Measurements from ENCODE around the gene GLIS1.

The GLIS1 gene

DNA sequence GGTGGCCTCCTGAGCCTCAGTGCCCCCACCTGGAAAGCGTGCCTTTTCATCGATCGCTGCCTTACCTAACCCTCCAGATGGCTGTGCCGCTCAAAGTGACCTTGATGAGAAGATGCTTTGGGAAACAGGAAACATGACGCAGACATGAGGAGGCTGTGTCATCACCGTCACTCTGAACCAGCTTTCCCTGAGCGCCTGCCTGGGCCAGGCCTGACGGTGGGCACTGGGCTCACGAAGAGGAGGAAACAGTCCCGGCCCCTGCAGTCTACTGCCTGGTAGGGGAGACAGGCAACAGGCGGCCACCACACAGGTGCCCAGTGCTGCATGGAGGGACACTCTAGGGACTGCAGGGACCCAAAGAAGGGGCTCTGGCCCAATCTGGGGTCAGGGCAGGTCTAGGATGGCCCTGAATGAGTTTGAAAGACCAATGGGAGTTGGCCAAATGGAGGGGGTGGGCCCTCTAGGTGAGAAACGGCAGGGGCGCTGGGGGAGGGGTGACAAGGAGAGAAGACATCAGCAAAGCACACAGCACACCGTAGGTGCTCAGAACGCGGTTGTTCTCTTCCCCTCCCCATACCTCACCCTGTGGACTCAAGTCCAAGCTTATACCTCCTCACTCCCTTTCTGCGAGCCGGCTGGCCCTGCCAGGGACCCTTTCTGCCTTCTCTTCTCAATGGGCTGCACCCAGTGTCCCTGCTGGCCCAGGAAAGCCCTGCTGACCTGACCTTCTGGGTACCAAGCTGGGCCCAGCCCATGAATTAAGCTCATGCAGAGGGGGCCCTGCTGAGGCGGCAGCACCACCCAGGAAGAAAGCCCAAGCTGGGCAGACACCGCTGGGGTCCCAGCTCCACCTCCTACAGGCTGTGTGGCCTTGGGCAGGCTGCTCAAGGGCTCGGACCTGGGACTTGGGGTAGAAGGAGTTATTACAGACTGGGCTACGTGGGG lies 44.9 kb downstream of the GLIS1 start:
- no peak for DNase-seq (ENCODE audit: low read depth)

DNA sequence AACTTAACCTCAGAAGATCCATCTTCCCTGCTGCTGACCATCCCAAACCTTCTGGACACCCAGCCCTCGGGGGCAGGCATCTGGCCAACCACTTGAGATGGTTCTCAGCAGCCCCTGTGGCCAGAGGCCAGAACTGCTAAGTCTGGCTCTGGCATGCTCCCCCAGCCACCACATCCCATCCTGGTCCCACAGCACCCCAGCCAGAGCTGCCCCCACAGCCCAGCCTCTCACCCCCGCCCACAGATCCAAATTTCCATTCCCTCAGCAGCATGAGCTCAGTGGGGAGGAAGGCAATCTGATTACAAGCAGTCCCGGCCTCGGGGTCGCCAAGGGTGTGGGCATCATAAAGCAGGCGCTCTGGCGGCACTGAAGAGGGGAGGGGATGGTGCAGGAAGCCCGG lies 45.6 kb downstream of the GLIS1 start:
- no peak for DNase-seq (ENCODE audit: low read depth)

DNA sequence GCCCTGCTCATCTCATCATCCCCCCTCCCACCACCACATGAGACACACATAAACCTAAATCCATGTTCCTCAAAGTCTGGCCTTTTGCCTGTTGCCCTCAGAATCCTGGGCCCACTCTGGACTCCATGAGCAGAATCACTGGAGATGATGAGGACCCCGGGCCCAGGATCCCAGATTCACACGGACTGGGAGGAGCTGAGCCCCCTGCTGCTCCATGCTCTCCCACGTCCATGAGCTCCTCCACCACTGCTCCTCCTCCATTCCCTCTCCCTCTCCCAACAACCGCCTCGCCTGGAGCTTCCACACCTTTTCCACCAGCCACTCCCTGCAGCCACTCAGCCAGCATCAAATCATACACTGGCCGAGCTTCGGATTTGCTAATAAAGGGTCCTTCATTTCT lies 47.6 kb downstream of the GLIS1 start:
- no peak for DNase-seq (ENCODE audit: low read depth)

- DNase-seq (ENCODE audit: low read depth) = no peak
Observed at GRCh38 chr1:53690411-53690810, 48.6 kb downstream of the GLIS1 start.

DNA sequence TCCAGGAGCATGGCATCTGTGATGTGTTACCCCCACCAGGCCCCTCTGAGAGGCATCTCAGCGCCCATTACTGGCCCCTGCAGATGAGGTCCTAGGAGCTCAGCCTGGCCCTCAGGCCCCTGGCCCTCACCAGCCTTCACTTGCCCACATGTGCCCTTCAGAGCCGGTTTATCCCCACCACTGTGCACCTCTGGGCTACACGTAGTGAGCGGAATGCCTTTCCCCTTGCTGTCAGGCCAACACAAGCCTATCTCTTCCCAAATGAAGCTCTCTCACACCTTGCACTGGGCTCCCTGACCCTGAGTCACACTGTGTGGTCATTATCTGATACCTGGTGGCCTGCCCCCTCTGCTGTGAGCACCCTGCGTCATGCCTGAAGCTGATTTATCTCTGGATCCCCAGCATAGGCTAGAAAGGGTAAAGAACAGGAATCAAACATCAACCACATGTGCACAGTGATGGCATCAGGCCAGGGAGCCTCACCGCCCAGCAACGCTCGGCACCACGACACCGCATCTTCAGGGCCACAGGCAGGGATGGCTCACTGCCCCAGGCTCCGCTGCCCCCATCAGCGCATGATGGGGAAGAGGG lies 49.1 kb downstream of the GLIS1 start:
- no peak for DNase-seq (ENCODE audit: low read depth)

DNA sequence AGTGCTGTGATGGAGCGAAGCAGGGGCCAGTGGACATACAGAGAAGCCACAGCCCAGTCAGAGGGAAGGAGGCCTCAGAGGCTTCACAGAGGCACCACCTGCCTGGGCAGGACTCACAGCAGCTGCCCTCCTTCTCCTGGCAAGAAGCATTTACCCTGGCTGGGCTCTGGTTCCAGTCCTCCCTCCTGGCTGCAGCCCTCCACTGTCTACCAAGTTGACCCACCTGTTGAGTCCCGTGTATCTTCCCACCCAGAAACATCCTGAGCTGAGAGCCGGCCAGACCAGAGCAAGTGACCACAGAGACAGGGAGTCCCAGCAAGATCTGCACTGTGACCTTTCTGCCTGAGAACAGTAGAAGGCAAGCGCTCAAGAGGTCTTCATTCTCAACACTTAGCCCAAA lies 49.7 kb downstream of the GLIS1 start:
- DNase-seq (ENCODE audit: low read depth) = no peak

DNA sequence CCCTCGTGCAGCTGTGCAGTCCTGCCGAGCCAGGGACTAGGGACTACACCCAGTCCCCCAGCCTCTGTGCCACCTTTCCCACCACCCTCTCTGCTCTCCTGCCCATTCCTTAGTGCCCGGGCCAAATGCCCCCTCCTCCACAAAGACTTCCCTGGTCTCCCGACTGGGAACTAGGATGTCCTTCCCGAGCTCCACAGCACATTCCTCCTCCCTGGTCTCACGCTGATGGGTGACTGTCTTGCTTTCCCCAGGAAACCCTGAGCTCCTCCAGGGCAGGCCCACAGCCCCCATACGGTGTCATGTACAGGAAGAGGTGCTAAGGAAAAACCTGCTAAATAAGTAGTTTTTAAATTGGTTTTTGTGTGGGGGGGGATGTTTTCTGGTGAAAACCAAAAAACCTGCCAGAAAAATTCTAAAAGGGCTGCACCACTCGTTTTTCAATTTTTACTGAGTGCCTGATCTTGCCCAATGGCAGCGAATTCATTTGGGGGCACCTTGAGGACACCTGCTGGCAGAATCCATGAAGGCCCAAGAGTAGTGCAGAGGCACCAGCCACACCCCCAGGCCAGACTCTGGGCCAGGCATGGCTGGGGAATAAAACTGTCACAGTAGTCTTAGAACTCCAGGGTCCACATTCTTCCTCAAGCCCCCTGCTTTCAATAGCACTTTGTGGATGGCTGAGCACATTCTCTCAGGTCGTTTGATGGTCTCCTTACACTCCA lies 50.4 kb downstream of the GLIS1 start:
- no peak for DNase-seq (ENCODE audit: low read depth)

DNA sequence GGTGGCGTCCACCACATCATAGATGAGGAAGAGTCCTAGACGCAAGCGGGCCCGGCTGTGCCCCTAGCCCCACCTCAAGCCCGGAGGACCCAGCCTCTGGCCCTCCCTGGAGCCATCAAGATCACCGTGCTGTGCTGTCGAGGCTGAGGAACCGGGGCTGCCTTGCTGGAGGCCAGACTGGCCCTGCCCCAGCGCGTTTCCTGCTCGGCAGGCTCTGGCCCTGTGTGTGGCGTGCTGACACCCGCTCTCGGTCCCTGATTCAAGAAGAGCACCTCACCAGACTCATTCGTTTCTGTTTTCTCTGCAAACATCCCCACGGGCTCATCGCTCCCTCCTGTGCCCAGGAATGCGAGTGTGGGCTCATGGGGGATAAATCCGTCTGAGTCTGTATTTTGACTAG lies 51.1 kb downstream of the GLIS1 start:
- no peak for DNase-seq (ENCODE audit: low read depth)

DNA sequence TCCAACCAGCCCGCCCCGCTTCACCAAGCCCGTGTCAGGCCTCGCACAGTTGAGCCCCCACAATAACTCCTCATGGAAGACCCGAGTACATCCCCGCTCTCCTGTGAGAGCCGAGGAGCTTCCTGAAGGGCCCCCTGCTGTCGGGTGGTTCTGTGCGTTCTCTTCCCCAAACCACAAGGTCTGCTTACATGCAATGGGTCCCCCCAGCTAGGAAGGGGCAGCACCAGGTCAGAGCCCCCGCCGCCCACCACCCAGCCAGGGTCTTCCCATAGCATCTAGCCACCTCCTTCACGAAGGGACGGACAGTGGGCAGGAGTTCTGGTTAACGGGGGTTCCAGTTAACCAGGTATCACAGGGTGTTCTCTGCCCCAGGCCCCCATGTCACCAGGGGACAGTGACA lies 51.5 kb downstream of the GLIS1 start:
- no peak for DNase-seq (ENCODE audit: low read depth)

GRCh38 chr1:53686965-53687267 lies 52.0 kb downstream of the GLIS1 start:
- DNase-seq (ENCODE audit: low read depth) = no peak

- no peak for DNase-seq (ENCODE audit: low read depth)
Observed at GRCh38 chr1:53686091-53686964, 52.6 kb downstream of the GLIS1 start.

DNA sequence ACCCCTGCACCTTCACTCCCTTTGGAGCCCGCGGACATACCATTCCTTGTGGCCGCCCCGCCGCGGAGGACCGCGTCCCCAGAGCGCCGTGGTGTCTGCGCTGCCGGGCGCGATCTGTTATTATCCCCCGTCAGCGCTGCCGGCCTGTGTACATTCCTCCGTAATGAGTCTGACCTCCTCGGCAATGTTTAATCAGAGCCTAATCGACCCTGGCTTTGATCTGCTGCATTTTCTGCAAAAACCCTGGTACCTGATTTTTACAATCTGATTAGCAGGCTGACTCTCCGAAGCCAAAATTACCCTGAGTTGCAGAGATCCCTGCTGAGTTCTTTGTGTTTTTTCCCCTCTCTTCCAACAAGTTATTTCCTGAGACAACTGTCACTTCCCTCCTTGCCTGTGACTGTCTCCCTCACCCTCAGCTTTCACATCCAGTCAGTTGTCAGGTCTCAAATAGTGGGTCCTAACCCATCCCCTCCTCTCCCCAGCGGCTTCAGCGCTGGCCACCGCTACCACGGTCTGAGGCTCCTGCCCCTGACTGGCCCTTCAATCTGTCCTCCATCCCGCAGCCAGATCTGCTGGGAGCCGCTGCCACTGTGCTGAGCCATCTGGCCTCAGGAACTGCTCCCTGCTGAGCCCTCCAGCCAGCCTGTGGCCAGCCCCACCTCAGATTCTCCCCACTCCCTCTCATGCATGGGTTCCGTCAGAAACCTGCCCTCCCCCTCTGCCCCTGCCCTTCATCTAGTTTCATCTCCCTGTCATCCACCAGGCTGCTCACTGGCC lies 53.5 kb downstream of the GLIS1 start:
- DNase-seq (ENCODE audit: low read depth) = no peak

DNA sequence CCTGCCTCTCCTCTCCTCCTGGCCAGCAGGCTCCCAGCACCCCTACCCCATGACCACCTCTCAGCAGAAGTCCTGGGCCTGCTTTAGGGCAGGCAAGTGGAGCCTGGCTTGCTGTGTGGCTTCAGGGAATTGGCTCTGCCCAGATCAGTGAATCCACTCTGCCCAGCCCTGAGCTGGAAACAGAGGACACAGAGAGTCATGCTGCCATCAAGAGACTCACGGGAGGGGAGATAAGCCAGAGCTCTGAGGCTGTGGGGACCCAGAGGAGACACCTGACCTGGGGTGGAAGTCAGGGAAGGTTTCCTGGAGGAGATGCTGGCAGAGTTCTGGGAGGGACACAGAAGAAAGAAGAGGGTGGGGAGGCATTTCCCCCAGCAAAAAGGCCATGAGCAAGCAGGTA lies 54.2 kb downstream of the GLIS1 start:
- DNase-seq (ENCODE audit: low read depth) = no peak

- DNase-seq (ENCODE audit: low read depth) = no peak
Observed at GRCh38 chr1:53683986-53684740, 54.8 kb downstream of the GLIS1 start.

- no peak for DNase-seq (ENCODE audit: low read depth)
Observed at GRCh38 chr1:53682881-53683280, 56.1 kb downstream of the GLIS1 start.

GRCh38 chr1:53681977-53682685 lies 56.8 kb downstream of the GLIS1 start:
- no peak for DNase-seq (ENCODE audit: low read depth)

- no peak for DNase-seq (ENCODE audit: low read depth)
Observed at GRCh38 chr1:53681351-53681976, 57.5 kb downstream of the GLIS1 start.

GRCh38 chr1:53680868-53681267 lies 58.1 kb downstream of the GLIS1 start:
- DNase-seq (ENCODE audit: low read depth) = no peak

All from non-pigmented ciliary epithelial cell (primary cell).